Pancreas (tissue), 10 donors: ENCODE data around the gene FARP1. TPM values are rescaled to one million over a fixed set of nuclear protein-coding genes. Genes with fewer than 3 reads are reported as not detected.

Source experiments
- ATAC-seq, 4 donors: fragments of 200-7000 bp; cut with Tn5 transposase; one replicate each; pipeline versions ENCODE4 v1.8.0 to v1.9.1; 2020; ENCODE audit warnings: mild to moderate bottlenecking in 4 of 4, moderate library complexity in 4 of 4
- DNase-seq, 6 donors: peaks; one replicate each; pipeline ENCODE4 v3.0.0-alpha.2; 2020
- FAIRE-seq: peaks from 2 replicates; lab custom pipeline; 2012; peaks lifted over from hg19 to GRCh38; lab: Jason Lieb, UNC
- H3K27ac ChIP-seq, 4 donors: fragments of 200-600 bp; sonication (generic); 1 replicate in 3 of 4; 2 replicates in 1 of 4; pipeline versions ENCODE4 v1.5.0 to v1.8.0; 2020
- H3K27me3 ChIP-seq, 4 donors: fragments of 200-600 bp; one replicate each; pipeline ENCODE4 v1.8.0; 2021
- H3K36me3 ChIP-seq, 3 donors: fragments of 200-600 bp; sonication (generic) in 1 of 3; one replicate each; pipeline versions ENCODE4 v1.5.0 to v1.8.0; 2020 to 2021
- H3K4me1 ChIP-seq, 3 donors: fragments of 200-600 bp; one replicate each; pipeline ENCODE4 v1.8.0; 2021
- H3K4me3 ChIP-seq, 4 donors: fragments of 200-600 bp; sonication (generic) in 2 of 4; one replicate each; pipeline versions ENCODE4 v1.5.0 to v1.8.0; 2020 to 2021
- H3K9me3 ChIP-seq, 4 donors: fragments of 200-600 bp; one replicate each; pipeline ENCODE4 v1.8.0; 2021
- WGBS, 2 donors: extraction: QIAGEN DNeasy Blood & Tissue Kit; methylation state at CpG; one replicate each; pipeline ENCODE4 v1.1.7; 2013; 5-methylcytosine and 5-hydroxymethylcytosine counted together
- intact Hi-C, 3 donors: fragments of 100-400 bp; cut with DNase I; formaldehyde crosslinking; loops; one replicate each; pipeline versions ENCODE4 v1.11.1 to v1.14.2; 2022
- polyA plus RNA-seq, 2 donors: library from polyadenylated mRNA; stranded (reverse); fragments of 200-250 nt; gene quantifications; one replicate each; pipeline ENCODE4 v1.2.3, GENCODE V29; 2013
- total RNA-seq, 6 donors: library from RNA; stranded (reverse); fragmentation: NEBNext Ultra II Directional in 4 of 6; extraction: Animal tissue kit (Norgen Biotek cat#: 25700) in 4 of 6; gene quantifications; one replicate each; pipeline versions ENCODE4 v1.2.1 to v1.2.4, GENCODE V29; 2021 to 2023
- TF ChIP-seq, protein P1 (sequence below), 4 donors: fragments of 200-600 bp; sonication (generic) in 3 of 4; IDR thresholded peaks; one replicate each; pipeline versions ENCODE4 v1.5.0 to v1.8.0; 2021; ENCODE audit warnings: antibody characterized with exemption in 4 of 4
- donor health status: healthy with polysubstance abuse.
- donor health status: DM: no; HTN: no; CAD: no; lungs with moderate emphysema.
- donor health status: DM: no; HTN: no; CAD: no.
- donor health status: control.
- donor health status: control.
- donor health status: Bipolar disorder and iron deficiency.
- donor health status: DM: yes; HTN: yes; CAD: no.
- donor health status: DM: no; HTN: no; CAD: no.
- donor health status: DM: no; HTN: no; CAD: no.
- donor health status: DM: yes; HTN: yes; CAD: no.

The FARP1 gene
- total and polyA plus RNA-seq, 8 donors, result 30.8 to 95.1 (median 56.0) TPM

DNA sequence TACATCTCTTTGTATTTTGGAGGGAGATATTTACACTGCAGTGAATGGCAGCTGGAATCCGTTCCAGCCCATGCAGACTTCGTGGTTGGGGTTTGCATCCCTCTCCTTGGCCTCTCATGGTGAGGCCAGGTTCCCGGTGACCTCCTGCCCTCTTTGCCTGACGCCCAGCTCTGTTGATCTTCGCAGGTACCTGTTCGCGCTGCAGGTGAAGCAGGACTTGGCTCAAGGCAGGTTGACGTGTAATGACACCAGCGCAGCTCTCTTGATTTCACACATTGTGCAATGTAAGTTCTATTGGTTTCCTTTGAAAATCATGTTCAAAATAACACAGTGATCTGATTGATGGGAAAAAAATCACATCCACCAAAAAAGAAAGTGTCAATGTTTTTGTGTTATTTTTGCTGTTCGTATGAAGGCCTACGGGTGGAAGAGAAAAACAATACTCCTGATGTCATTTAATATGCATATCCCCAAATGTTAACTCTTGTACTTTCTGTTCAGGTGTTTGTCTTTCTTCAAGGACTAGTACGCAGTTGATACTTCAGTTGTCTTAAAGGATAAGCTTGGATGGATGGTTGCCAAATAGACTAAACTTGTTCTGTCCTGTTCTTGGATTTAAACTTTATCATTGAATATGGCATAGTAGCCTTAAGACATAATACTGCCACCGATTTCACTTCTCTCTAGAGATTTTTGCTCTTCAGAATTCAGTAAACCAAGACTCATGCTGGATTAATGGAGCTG is 234.9 kb downstream of the FARP1 start:
- 78 to 79% methylated on average over 13 of the region's 13 CpGs for WGBS, 2 donors
- DNase-seq, result no peak
- Histone ChIP-seq H3K4me1 (peaks cover 0 to 2% (median 1%) of the 10 kb centered on the region in 3 donors), H3K27me3 (no peaks in the 10 kb centered on the region), H3K36me3 (no peaks in the 10 kb centered on the region), H3K9me3 (no peaks in the 10 kb centered on the region), H3K27ac (no peak overlapping the region), H3K4me3 (no peak overlapping the region)
- TF ChIP-seq, protein P1, sequence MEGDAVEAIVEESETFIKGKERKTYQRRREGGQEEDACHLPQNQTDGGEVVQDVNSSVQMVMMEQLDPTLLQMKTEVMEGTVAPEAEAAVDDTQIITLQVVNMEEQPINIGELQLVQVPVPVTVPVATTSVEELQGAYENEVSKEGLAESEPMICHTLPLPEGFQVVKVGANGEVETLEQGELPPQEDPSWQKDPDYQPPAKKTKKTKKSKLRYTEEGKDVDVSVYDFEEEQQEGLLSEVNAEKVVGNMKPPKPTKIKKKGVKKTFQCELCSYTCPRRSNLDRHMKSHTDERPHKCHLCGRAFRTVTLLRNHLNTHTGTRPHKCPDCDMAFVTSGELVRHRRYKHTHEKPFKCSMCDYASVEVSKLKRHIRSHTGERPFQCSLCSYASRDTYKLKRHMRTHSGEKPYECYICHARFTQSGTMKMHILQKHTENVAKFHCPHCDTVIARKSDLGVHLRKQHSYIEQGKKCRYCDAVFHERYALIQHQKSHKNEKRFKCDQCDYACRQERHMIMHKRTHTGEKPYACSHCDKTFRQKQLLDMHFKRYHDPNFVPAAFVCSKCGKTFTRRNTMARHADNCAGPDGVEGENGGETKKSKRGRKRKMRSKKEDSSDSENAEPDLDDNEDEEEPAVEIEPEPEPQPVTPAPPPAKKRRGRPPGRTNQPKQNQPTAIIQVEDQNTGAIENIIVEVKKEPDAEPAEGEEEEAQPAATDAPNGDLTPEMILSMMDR (IDR thresholded peaks at IDR 0.05), result no peak
- FAIRE-seq, result no peak
- intact Hi-C loops, result no loop called here
- no peak for ATAC-seq

DNA sequence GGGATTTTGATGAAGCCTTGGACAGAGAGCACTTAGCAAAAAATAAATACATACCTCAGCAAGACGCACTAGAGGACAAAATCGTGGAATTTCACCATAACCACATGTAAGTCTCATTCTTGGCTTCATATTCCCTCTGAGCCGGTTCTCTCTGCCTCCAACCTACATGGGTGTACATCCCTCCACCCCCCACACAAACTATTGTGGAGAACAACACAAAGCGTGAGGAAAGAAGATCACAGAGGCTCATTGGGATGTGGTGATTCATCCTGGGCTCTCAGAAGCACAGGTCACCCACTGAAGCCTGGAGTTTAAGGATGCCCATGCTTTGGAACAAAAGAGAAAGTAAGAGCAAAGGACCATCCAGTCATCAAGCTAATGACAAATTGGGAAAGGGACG is 241.8 kb downstream of the FARP1 start:
- H3K4me3 ChIP-seq, result no peak overlapping the region
- H3K27ac ChIP-seq, result no peak overlapping the region
- H3K4me1 ChIP-seq, result no peaks in the 10 kb centered on the region
- TF ChIP-seq, protein P1 (IDR thresholded peaks at IDR 0.05), result no peak
- H3K36me3 ChIP-seq, result peaks cover 0 to 16% (median 0%) of the 10 kb centered on the region in 3 donors
- ATAC-seq, result no peak
- FAIRE-seq, result no peak
- no peaks in the 10 kb centered on the region for H3K9me3 ChIP-seq
- no peak for DNase-seq
- H3K27me3 ChIP-seq, result no peaks in the 10 kb centered on the region
- WGBS, 2 donors, result 89% methylated on average over 5 of the region's 5 CpGs
- intact Hi-C loops, result no loop called here

DNA sequence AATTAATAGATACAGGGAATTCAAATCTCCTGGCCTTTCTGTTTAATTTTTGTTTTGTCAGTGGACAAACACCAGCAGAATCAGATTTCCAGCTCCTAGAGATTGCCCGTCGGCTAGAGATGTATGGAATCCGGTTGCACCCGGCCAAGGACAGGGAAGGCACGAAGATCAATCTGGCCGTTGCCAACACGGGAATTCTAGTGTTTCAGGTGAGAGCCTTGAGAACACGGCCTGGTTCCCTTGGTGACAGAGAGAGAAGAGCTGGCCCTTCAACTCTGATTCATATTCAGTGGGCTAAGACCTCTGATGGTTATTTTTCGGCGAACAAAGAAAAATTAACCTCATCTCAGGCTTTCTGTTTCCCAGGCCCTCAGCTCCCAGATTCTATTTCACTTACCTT is 242.7 kb downstream of the FARP1 start:
- TF ChIP-seq, protein P1 (IDR thresholded peaks at IDR 0.05), result no peak
- intact Hi-C loops, result no loop called here
- ATAC-seq, result no peak
- no peak overlapping the region for H3K4me3 ChIP-seq
- no peak for DNase-seq
- WGBS, 2 donors, result 65 to 72% methylated on average over 10 of the region's 10 CpGs
- FAIRE-seq, result no peak
- no peaks in the 10 kb centered on the region for H3K9me3 ChIP-seq
- H3K36me3 ChIP-seq, result peaks cover 0 to 25% (median 0%) of the 10 kb centered on the region in 3 donors
- H3K27ac ChIP-seq, result no peak overlapping the region
- no peaks in the 10 kb centered on the region for H3K27me3 ChIP-seq
- no peaks in the 10 kb centered on the region for H3K4me1 ChIP-seq

DNA sequence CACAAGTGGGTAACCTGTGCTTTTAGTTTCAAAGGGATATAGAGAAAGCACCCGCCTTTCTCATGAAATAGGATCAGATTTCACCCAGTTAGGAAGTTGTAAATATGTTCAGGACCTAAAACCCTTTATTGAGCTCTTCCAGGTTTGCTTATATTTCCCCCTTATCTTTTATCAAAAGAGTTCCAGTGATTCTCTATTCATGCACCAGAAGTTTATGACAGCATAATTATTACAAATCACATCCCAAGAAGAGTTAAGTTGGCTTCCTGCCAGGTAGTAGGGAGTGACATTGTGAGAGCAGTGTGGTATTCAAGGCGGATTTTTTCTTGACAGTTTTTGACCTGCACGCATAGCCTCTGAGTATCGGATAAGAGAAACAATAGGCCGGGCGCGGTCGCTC is 243.7 kb downstream of the FARP1 start:
- H3K9me3 ChIP-seq, result no peaks in the 10 kb centered on the region
- ATAC-seq, result no peak
- no peak for FAIRE-seq
- no peaks in the 10 kb centered on the region for H3K27me3 ChIP-seq
- intact Hi-C loops, result no loop called here
- H3K4me3 ChIP-seq, result no peak overlapping the region
- H3K36me3 ChIP-seq, result peaks cover 0 to 33% (median 0%) of the 10 kb centered on the region in 3 donors
- no peak for DNase-seq
- H3K27ac ChIP-seq, result no peak overlapping the region
- 92 to 94% methylated on average over 8 of the region's 8 CpGs for WGBS, 2 donors
- TF ChIP-seq, protein P1 (IDR thresholded peaks at IDR 0.05), result no peak
- no peaks in the 10 kb centered on the region for H3K4me1 ChIP-seq

DNA sequence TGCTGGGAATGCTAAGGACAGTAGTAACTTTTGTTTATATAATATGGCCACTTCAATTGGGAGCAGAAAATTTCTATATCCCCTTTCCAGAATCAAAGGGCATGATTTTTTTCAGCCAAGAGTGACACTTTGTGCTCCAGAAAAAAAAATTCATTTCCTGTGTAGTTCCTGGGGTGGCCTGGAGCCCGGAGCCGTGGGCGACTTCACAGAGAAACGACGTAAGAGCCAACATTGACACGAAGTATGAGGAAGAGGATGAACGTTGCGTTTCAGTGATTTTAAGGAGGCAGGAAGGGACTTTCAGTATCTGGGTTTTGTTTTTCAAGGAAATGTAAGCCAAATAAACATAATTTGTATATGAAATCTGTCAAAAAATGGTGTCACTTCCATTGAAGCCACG is 246.4 kb downstream of the FARP1 start:
- FAIRE-seq, result no peak
- DNase-seq, result no peak
- Histone ChIP-seq H3K36me3 (peaks cover 0 to 54% (median 0%) of the 10 kb centered on the region in 3 donors), H3K4me1 (no peaks in the 10 kb centered on the region), H3K27ac (no peak overlapping the region), H3K27me3 (no peaks in the 10 kb centered on the region), H3K9me3 (no peaks in the 10 kb centered on the region), H3K4me3 (no peak overlapping the region)
- no peak for ATAC-seq
- 79 to 88% methylated on average over 9 of the region's 9 CpGs for WGBS, 2 donors
- intact Hi-C loops, result no loop called here
- TF ChIP-seq, protein P1 (IDR thresholded peaks at IDR 0.05), result no peak
